Loucy (cell line): ENCODE measurements around the gene KRT79.

Experiments used
- H2AFZ ChIP-seq: fragments of 200-600 bp; sonication (generic); 2 replicates; pipeline ENCODE4 v1.6.0; 2016; ENCODE audit warnings: antibody characterized with exemption, mild to moderate bottlenecking, low read length, moderate library complexity
- H3F3A ChIP-seq: fragments of 200-600 bp; 2 replicates; pipeline ENCODE4 v1.6.0; 2016; ENCODE audit warnings: antibody characterized with exemption, low read depth, mild to moderate bottlenecking
- H3K27me3 ChIP-seq: fragments of 200-600 bp; sonication (generic); 2 replicates; pipeline ENCODE4 v1.6.1; 2014; ENCODE audit warnings: low read length, mild to moderate bottlenecking; ENCODE audit not compliant: insufficient read depth, poor library complexity, severe bottlenecking
- H3K36me3 ChIP-seq: fragments of 200-600 bp; sonication (generic); 2 replicates; pipeline ENCODE4 v1.6.1; 2016; ENCODE audit warnings: low read length; ENCODE audit not compliant: insufficient read depth
- H3K4me1 ChIP-seq: fragments of 200-600 bp; sonication (generic); 2 replicates; pipeline ENCODE4 v1.5.1; 2014; ENCODE audit warnings: low read length, mild to moderate bottlenecking; ENCODE audit not compliant: insufficient read depth, poor library complexity, severe bottlenecking
- H3K4me2 ChIP-seq: fragments of 200-600 bp; sonication (generic); 2 replicates; pipeline ENCODE4 v1.6.0; 2014; ENCODE audit warnings: antibody characterized with exemption, low read length, low read depth, mild to moderate bottlenecking; ENCODE audit not compliant: poor library complexity, severe bottlenecking
- H3K4me3 ChIP-seq: fragments of 200-600 bp; sonication (generic); 2 replicates; pipeline ENCODE4 v1.5.1; 2014; ENCODE audit warnings: low read length, mild to moderate bottlenecking, mixed read lengths; ENCODE audit not compliant: poor library complexity, severe bottlenecking
- H3K79me2 ChIP-seq: fragments of 200-600 bp; sonication (generic); 2 replicates; pipeline ENCODE4 v1.6.1; 2014; ENCODE audit warnings: low read length; ENCODE audit not compliant: insufficient read depth
- H3K9ac ChIP-seq: fragments of 200-600 bp; sonication (generic); 2 replicates; pipeline ENCODE4 v1.6.0; 2014; ENCODE audit warnings: mild to moderate bottlenecking, low read depth, low read length, moderate library complexity; ENCODE audit not compliant: poor library complexity, severe bottlenecking
- H3K9me2 ChIP-seq: fragments of 200-600 bp; sonication (generic); replicated peaks from 2 replicates; pipeline ENCODE4 v1.6.1; 2016; ENCODE audit warnings: low read depth, low read length, mixed read lengths
- H3K9me3 ChIP-seq: fragments of 200-600 bp; sonication (generic); 2 replicates; pipeline ENCODE4 v1.6.1; 2014; ENCODE audit warnings: mild to moderate bottlenecking, antibody characterized with exemption, low read length, low read depth; ENCODE audit not compliant: insufficient read depth
- H4K20me1 ChIP-seq: fragments of 200-600 bp; sonication (generic); 2 replicates; pipeline ENCODE4 v1.6.0; 2014; ENCODE audit warnings: antibody characterized with exemption, low read length, mild to moderate bottlenecking; ENCODE audit not compliant: insufficient read depth, poor library complexity, severe bottlenecking
- CTCF ChIP-seq: fragments of 200-600 bp; sonication (generic); conservative IDR thresholded peaks from 2 replicates; pipeline ENCODE4 v1.5.1; 2014; ENCODE audit warnings: mild to moderate bottlenecking, antibody characterized with exemption, low read length
- EZH2phosphoT487 ChIP-seq: fragments of 200-600 bp; IDR thresholded peaks from 2 replicates; pipeline ENCODE4 v1.6.1; 2018; ENCODE audit warnings: antibody characterized with exemption, mild to moderate bottlenecking, moderate library complexity, borderline replicate concordance

Gene KRT79

GRCh38 chr12:52779914-52780313, 54.2 kb downstream of the KRT79 start:
- Histone ChIP-seq H4K20me1 (no peaks in the 10 kb centered on the region), H3K36me3 (no peaks in the 10 kb centered on the region), H3F3A (no peaks in the 10 kb centered on the region), H3K27me3 (no peaks in the 10 kb centered on the region), H3K4me1 (no peaks in the 10 kb centered on the region), H3K9ac (no peak overlapping the region), H3K9me2 (no peaks in the 10 kb centered on the region), H3K79me2 (no peaks in the 10 kb centered on the region), H3K4me2 (no peak overlapping the region), H3K9me3 (no peaks in the 10 kb centered on the region), H2AFZ (no peak overlapping the region), H3K4me3 (no peak overlapping the region)
- TF ChIP-seq CTCF, result no peak
- no peak for TF ChIP-seq EZH2phosphoT487

DNA sequence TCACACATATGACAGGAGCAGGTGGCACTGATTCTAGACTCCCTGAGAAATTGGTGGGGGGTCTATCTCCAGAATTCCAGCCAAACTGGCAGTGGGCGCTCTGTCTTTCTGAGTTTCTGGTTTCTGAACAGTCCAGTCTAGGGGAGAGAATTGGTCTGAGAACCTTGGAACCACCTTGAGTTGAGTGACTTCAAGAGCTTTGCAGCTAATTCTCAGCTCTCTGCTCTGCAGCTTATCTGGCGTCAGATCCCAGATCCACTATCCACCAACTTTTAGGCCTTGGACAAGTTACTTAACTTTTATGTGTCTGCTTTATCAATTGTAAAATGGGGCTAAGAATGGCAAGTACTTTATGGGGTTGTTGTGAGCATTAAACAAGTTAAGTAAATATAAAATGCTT, 55.3 kb downstream of the KRT79 start:
- H3K4me3 ChIP-seq, result no peak overlapping the region
- H3K9ac ChIP-seq, result no peak overlapping the region
- no peak overlapping the region for H3K4me2 ChIP-seq
- no peaks in the 10 kb centered on the region for H3F3A ChIP-seq
- H3K9me2 ChIP-seq, result no peaks in the 10 kb centered on the region
- H2AFZ ChIP-seq, result no peak overlapping the region
- no peak for TF ChIP-seq EZH2phosphoT487
- no peak for TF ChIP-seq CTCF
- H3K79me2 ChIP-seq, result no peaks in the 10 kb centered on the region
- no peaks in the 10 kb centered on the region for H4K20me1 ChIP-seq
- H3K4me1 ChIP-seq, result no peaks in the 10 kb centered on the region
- no peaks in the 10 kb centered on the region for H3K9me3 ChIP-seq
- no peaks in the 10 kb centered on the region for H3K36me3 ChIP-seq
- no peaks in the 10 kb centered on the region for H3K27me3 ChIP-seq

DNA sequence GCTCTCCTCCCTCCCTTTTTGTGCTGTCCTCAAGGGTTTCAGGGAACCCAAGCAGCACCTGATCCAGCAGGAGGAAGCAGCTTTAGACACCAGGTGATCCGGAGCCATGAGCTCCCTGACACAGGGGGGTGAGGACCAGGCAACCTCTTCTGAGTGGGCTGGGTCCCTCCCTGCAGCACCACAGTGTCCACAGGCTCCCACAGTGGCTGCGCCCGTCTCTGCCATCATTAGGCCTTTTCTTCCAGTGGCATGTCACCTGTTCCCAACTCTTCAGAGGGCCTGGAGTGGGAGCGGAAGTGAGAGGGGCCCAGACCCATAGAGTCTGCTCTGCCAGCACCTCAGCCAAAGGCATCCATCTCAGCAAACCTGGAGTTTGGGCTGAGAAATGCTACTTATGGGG, 56.5 kb downstream of the KRT79 start:
- no peak overlapping the region for H3K4me2 ChIP-seq
- no peak overlapping the region for H3K9ac ChIP-seq
- no peaks in the 10 kb centered on the region for H3K27me3 ChIP-seq
- no peaks in the 10 kb centered on the region for H3K9me3 ChIP-seq
- H4K20me1 ChIP-seq, result no peaks in the 10 kb centered on the region
- no peaks in the 10 kb centered on the region for H3F3A ChIP-seq
- H3K4me3 ChIP-seq, result no peak overlapping the region
- no peaks in the 10 kb centered on the region for H3K36me3 ChIP-seq
- H3K79me2 ChIP-seq, result no peaks in the 10 kb centered on the region
- no peaks in the 10 kb centered on the region for H3K4me1 ChIP-seq
- H2AFZ ChIP-seq, result no peak overlapping the region
- TF ChIP-seq CTCF (no peak), EZH2phosphoT487 (no peak)
- no peaks in the 10 kb centered on the region for H3K9me2 ChIP-seq
